ENCODE data around the gene INS.
A peak's percentile ranks its signal among the peaks of the same experiment; 100 is the strongest.
"Not testable (repeated sequence)": the region's sequence is repeated elsewhere in the genome, so short reads cannot be mapped to it uniquely, and the experiment has no call there.

The INS gene

GRCh38 chr11:2198621-2199365 lies 37.8 kb upstream of the INS start:
- DNase-seq = no peak

GRCh38 chr11:2197771-2198520 lies 36.9 kb upstream of the INS start:
- no peak for DNase-seq

- peak; percentile 76 for DNase-seq
Measured at GRCh38 chr11:2196970-2197770, 36.2 kb upstream of the INS start.

GRCh38 chr11:2195756-2196088 lies 34.7 kb upstream of the INS start:
- no peak for DNase-seq

GRCh38 chr11:2194877-2195755 lies 34.1 kb upstream of the INS start:
- DNase-seq = peak; percentile 57

- not testable (repeated sequence) for DNase-seq
Measured at GRCh38 chr11:2193888-2194595, 33.0 kb upstream of the INS start.

GRCh38 chr11:2193099-2193887 lies 32.3 kb upstream of the INS start:
- no peak for DNase-seq

- DNase-seq = no peak
Measured at GRCh38 chr11:2192435-2192834, 31.4 kb upstream of the INS start.

GRCh38 chr11:2191883-2192282 lies 30.9 kb upstream of the INS start:
- DNase-seq = no peak

- DNase-seq = peak; percentile 34
Measured at GRCh38 chr11:2190657-2191471, 29.9 kb upstream of the INS start.

GRCh38 chr11:2189938-2190656 lies 29.1 kb upstream of the INS start:
- no peak for DNase-seq

- no peak for DNase-seq
Measured at GRCh38 chr11:2188745-2189144, 27.7 kb upstream of the INS start.

GRCh38 chr11:2187280-2187707 lies 26.3 kb upstream of the INS start:
- DNase-seq = no peak

- peak; percentile 52 for DNase-seq
Measured at GRCh38 chr11:2186669-2187279, 25.8 kb upstream of the INS start.

- no peak for DNase-seq
Measured at GRCh38 chr11:2185324-2186085, 24.5 kb upstream of the INS start.

- no peak for DNase-seq
Measured at GRCh38 chr11:2182692-2183474, 21.9 kb upstream of the INS start.

GRCh38 chr11:2182075-2182474 lies 21.1 kb upstream of the INS start:
- DNase-seq = no peak

Data from NCI-H82 (cell line).